GM12892 (cell line): ENCODE results near the gene ARSB.

Source experiments
- POLR2A ChIP-seq: IDR thresholded peaks from 2 replicates; pipeline ENCODE4 v1.6.1; 2011; ENCODE audit warnings: low read depth, low read length, control low read depth
- POLR2AphosphoS5 ChIP-seq: IDR thresholded peaks from 2 replicates; pipeline ENCODE4 v1.6.1; 2011; ENCODE audit warnings: low read depth, low read length, control low read depth
- TAF1 ChIP-seq: IDR thresholded peaks from 2 replicates; pipeline ENCODE4 v1.6.1; 2011; ENCODE audit warnings: low read depth, mild to moderate bottlenecking, control low read depth, low read length, borderline replicate concordance

DNA sequence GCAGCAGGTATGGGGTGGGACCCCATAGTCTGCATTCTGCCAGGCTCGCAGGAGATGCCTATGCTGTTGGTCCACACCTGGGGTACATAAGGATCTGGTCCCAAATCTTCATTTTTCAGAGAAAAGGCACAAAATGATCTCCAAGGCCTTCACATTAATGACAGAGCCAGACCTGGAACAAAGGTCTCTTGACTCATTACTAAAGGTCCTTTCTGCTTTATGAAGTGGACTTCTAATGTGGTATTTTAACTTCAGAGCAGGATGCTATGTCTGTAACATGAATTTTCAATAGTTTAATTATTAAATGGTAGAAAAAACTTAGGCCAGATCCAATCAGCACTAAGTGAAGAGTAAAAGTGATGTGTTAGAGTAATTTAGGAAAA, 46.4 kb upstream of the ARSB start:
- TF ChIP-seq POLR2AphosphoS5 (no peak), POLR2A (no peak), TAF1 (no peak)
